ENCODE data around the gene IQCK. TPM values are rescaled to one million over a fixed set of nuclear protein-coding genes. Genes with fewer than 3 reads are reported as not detected.

The IQCK gene
- total RNA-seq, 1 donor from 2014 or later: 19.9 TPM

GRCh38 chr16:19874851-19875546 is 156.9 kb downstream of the IQCK start:
- peaks cover 2% of the 10 kb centered on the region for H3K36me3 ChIP-seq (ENCODE audit: control insufficient read depth, insufficient read depth, low read length)
- DNase-seq (ENCODE audit: low read depth): no peak
- no peak overlapping the region for H3K4me3 ChIP-seq (ENCODE audit: low read depth, low read length)
- no peaks in the 10 kb centered on the region for H3K27me3 ChIP-seq (ENCODE audit: control insufficient read depth, insufficient read depth, low read length)
- TF ChIP-seq, protein P1, sequence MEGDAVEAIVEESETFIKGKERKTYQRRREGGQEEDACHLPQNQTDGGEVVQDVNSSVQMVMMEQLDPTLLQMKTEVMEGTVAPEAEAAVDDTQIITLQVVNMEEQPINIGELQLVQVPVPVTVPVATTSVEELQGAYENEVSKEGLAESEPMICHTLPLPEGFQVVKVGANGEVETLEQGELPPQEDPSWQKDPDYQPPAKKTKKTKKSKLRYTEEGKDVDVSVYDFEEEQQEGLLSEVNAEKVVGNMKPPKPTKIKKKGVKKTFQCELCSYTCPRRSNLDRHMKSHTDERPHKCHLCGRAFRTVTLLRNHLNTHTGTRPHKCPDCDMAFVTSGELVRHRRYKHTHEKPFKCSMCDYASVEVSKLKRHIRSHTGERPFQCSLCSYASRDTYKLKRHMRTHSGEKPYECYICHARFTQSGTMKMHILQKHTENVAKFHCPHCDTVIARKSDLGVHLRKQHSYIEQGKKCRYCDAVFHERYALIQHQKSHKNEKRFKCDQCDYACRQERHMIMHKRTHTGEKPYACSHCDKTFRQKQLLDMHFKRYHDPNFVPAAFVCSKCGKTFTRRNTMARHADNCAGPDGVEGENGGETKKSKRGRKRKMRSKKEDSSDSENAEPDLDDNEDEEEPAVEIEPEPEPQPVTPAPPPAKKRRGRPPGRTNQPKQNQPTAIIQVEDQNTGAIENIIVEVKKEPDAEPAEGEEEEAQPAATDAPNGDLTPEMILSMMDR (IDR thresholded peaks at IDR 0.05; ENCODE audit: insufficient read depth, low read length, poor library complexity, severe bottlenecking): no peak

DNA sequence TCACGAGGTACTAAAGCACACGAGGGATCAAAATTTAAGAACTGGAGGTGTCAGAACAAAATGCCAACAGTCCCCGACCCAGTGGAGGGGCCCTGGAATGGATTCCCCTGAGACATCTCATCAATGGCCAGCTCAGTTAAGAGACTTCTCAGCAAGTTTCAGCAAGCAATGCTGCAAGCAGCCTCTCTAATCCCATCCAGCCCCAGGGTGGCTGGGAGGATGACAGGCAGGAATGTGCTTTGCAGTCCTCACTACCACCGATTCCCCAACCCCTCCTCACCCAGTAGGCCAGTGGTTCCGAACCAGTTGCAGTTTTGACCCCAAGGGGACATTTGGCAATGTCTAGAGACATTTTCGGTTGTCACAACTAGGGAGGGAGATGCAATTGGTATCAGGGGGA is 157.8 kb downstream of the IQCK start:
- TF ChIP-seq, protein P1 (IDR thresholded peaks at IDR 0.05; ENCODE audit: insufficient read depth, low read length, poor library complexity, severe bottlenecking): no peak
- H3K4me3 ChIP-seq (ENCODE audit: low read depth, low read length): no peak overlapping the region
- DNase-seq (ENCODE audit: low read depth): no peak
- no peaks in the 10 kb centered on the region for H3K27me3 ChIP-seq (ENCODE audit: control insufficient read depth, insufficient read depth, low read length)
- peaks cover 2% of the 10 kb centered on the region for H3K36me3 ChIP-seq (ENCODE audit: control insufficient read depth, insufficient read depth, low read length)

DNA sequence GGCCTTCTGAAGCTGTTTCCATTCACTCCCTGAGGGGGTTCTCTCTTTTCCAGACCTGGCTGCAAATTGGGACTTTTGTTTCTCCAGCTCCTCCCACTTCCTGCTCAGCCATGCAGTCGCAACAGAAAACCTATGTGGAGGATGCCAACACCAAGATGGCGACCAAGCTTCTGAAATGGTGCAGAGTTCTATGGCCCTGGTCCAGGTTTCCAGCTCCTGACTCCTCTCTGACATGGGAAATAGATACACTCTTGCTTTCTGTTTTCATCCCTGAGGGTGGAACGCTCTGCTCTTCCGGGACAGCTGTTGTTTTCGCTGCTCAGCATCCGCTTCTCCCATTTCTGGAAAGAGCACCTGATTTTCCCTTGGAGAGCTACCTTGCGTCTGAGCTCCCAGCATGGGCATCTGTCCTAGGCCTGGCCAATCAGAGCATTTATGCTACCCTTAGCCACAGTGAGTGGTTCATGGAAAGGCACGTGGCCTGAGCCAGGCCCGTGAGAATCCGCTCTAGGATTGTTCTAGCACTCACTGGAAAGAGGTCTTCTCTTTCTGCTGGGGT is 158.5 kb downstream of the IQCK start:
- no peak overlapping the region for H3K4me3 ChIP-seq (ENCODE audit: low read depth, low read length)
- H3K36me3 ChIP-seq (ENCODE audit: control insufficient read depth, insufficient read depth, low read length): peaks cover 2% of the 10 kb centered on the region
- no peak for DNase-seq (ENCODE audit: low read depth)
- no peaks in the 10 kb centered on the region for H3K27me3 ChIP-seq (ENCODE audit: control insufficient read depth, insufficient read depth, low read length)
- TF ChIP-seq, protein P1 (IDR thresholded peaks at IDR 0.05; ENCODE audit: insufficient read depth, low read length, poor library complexity, severe bottlenecking): no peak

DNA sequence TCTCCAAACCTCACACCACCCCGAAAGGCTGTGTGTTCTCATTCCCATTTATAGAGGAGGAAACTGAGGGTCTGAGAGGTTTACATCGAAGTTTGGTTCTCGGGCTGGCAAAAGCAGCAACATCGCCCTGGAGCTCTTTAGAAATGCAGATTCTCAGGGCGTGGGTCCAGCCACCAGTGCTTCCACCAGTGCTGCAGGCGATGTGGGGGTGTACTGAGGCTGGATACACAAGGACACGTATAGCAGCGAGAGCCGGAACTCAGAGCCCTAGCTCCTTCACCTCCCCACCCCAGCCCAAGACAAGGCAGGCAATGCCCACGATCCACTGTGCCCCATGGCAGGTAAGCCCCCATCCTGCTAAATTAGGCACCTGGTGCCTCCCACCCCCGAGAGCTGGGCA is 160.7 kb downstream of the IQCK start:
- H3K4me3 ChIP-seq (ENCODE audit: low read depth, low read length): no peak overlapping the region
- H3K27me3 ChIP-seq (ENCODE audit: control insufficient read depth, insufficient read depth, low read length): no peaks in the 10 kb centered on the region
- TF ChIP-seq, protein P1 (IDR thresholded peaks at IDR 0.05; ENCODE audit: insufficient read depth, low read length, poor library complexity, severe bottlenecking): no peak
- peaks cover 1% of the 10 kb centered on the region for H3K36me3 ChIP-seq (ENCODE audit: control insufficient read depth, insufficient read depth, low read length)
- DNase-seq (ENCODE audit: low read depth): no peak

DNA sequence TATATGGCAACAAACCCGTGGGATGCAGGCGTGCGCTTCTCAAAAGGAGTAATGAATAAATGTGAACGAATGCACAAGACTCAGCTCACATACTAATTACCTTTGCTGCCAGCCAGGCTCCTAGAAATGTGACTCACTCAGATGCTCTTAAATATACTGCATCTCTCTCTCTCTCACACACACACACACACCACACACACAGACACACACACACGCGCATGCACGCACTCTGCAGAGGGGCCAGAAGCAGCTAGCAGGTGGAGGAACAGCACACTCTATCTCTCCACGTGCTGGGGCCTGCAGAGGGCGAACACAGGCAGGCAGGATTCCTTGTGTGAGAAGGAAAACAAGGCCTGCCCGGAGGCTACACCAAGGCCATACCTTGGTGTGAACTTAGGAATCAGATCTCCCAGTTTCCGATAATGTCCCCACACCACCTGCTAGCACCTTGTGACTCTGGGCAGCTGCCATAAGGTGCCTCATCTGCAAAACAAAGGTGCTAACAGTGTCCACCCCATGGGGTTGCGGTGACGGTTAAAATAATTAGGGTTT is 161.2 kb downstream of the IQCK start:
- peaks cover 1% of the 10 kb centered on the region for H3K36me3 ChIP-seq (ENCODE audit: control insufficient read depth, insufficient read depth, low read length)
- TF ChIP-seq, protein P1 (IDR thresholded peaks at IDR 0.05; ENCODE audit: insufficient read depth, low read length, poor library complexity, severe bottlenecking): peak; percentile 15
- DNase-seq (ENCODE audit: low read depth): peak; percentile 62
- H3K4me3 ChIP-seq (ENCODE audit: low read depth, low read length): no peak overlapping the region
- H3K27me3 ChIP-seq (ENCODE audit: control insufficient read depth, insufficient read depth, low read length): no peaks in the 10 kb centered on the region

Measured in kidney epithelial cell (primary cell).